Liver (tissue), 3 donors: ENCODE measurements around the gene HMGB2.

ENCODE experiments used
- CTCF ChIP-seq: fragments of 150-350 bp; IDR thresholded peaks from 2 replicates; pipeline ENCODE4 v1.5.1; 2017; ENCODE audit warnings: improper control_type of control experiment, low read depth, low read length; ENCODE audit not compliant: missing input control
- MAX ChIP-seq: IDR thresholded peaks from 2 replicates; pipeline ENCODE4 v1.6.1; 2016; ENCODE audit warnings: antibody characterized with exemption
- RAD21 ChIP-seq, 2 donors: IDR thresholded peaks; 2 replicates each; pipeline ENCODE4 v1.6.1; 2016; ENCODE audit warnings: antibody characterized with exemption in 2 of 2, mild to moderate bottlenecking in 2 of 2
- donor health status: healthy.
- donor health status: healthy.

- TF ChIP-seq CTCF (no peak), MAX (no peak), RAD21 (IDR thresholded peaks at IDR 0.05) (no peak)
Observed at GRCh38 chr4:173362666-173363065, 28.5 kb upstream of the HMGB2 start.
